GM23338 (cell line): ENCODE data around the gene CPO. TPM values are rescaled to one million over a fixed set of nuclear protein-coding genes. Genes with fewer than 3 reads are reported as not detected.

Experiments
- ATAC-seq: fragments of 200-7000 bp; cut with Tn5 transposase; 3 replicates; pipeline ENCODE4 v1.9.1; 2020
- DNase-seq: peaks from one replicate; pipeline ENCODE4 v3.0.0-alpha.2; 2015; ENCODE audit warnings: low spot score
- H2AFZ ChIP-seq: fragments of 200-600 bp; sonication (generic); 2 replicates; pipeline ENCODE4 v1.8.0; 2016; ENCODE audit warnings: antibody characterized with exemption, mild to moderate bottlenecking, moderate library complexity
- H3F3A ChIP-seq: fragments of 200-600 bp; sonication (generic); replicated peaks from 2 replicates; pipeline ENCODE4 v1.8.0; 2017; ENCODE audit warnings: antibody characterized with exemption, mixed run types, low read depth
- H3K27ac ChIP-seq: fragments of 200-600 bp; sonication (generic); 2 replicates; pipeline ENCODE4 v1.6.1; 2016; ENCODE audit warnings: low read depth
- H3K27me3 ChIP-seq: fragments of 200-600 bp; sonication (generic); 2 replicates; pipeline ENCODE4 v1.8.0; 2016; ENCODE audit warnings: mild to moderate bottlenecking, mixed run types, moderate library complexity; ENCODE audit not compliant: insufficient read depth
- H3K36me3 ChIP-seq: fragments of 200-600 bp; sonication (generic); 2 replicates; pipeline ENCODE4 v1.8.0; 2016; ENCODE audit warnings: mild to moderate bottlenecking; ENCODE audit not compliant: insufficient read depth
- H3K4me1 ChIP-seq: fragments of 200-600 bp; sonication (generic); 2 replicates; pipeline ENCODE4 v1.8.0; 2016; ENCODE audit warnings: mild to moderate bottlenecking, moderate library complexity; ENCODE audit not compliant: insufficient read depth
- H3K4me2 ChIP-seq: fragments of 200-600 bp; sonication (generic); 2 replicates; pipeline ENCODE4 v1.7.1; 2017; ENCODE audit warnings: mixed run types
- H3K4me3 ChIP-seq: fragments of 200-600 bp; sonication (generic); 2 replicates; pipeline ENCODE4 v1.6.1; 2016; ENCODE audit warnings: mixed run types
- H3K79me2 ChIP-seq: fragments of 200-600 bp; sonication (generic); replicated peaks from 2 replicates; pipeline ENCODE4 v1.8.0; 2017; ENCODE audit warnings: mild to moderate bottlenecking; ENCODE audit not compliant: insufficient read depth
- H3K9me2 ChIP-seq: fragments of 200-600 bp; sonication (generic); 2 replicates; pipeline ENCODE4 v1.8.0; 2017; ENCODE audit not compliant: insufficient read depth
- H4K20me1 ChIP-seq: fragments of 200-600 bp; sonication (generic); replicated peaks from 2 replicates; pipeline ENCODE4 v1.8.0; 2017; ENCODE audit warnings: mild to moderate bottlenecking; ENCODE audit not compliant: insufficient read depth
- H3K27ac Mint-ChIP-seq: 2 replicates; pipeline ENCODE4 v1.8.0; 2020; ENCODE audit warnings: inconsistent platforms, mild to moderate bottlenecking, moderate library complexity, mixed read lengths
- H3K27me3 Mint-ChIP-seq: 3 replicates; pipeline ENCODE4 v1.8.0; 2022; ENCODE audit warnings: low read depth, mild to moderate bottlenecking, moderate library complexity, mixed read lengths, inconsistent platforms; ENCODE audit not compliant: insufficient read depth, poor library complexity
- H3K36me3 Mint-ChIP-seq: 3 replicates; pipeline ENCODE4 v1.8.0; 2021; ENCODE audit warnings: low read depth, mild to moderate bottlenecking, inconsistent platforms, moderate library complexity, mixed read lengths
- H3K4me1 Mint-ChIP-seq: 3 replicates; pipeline ENCODE4 v1.8.0; 2020; ENCODE audit warnings: mild to moderate bottlenecking, inconsistent platforms, mixed read lengths
- H3K4me3 Mint-ChIP-seq: 3 replicates; pipeline ENCODE4 v1.8.0; 2021; ENCODE audit warnings: moderate library complexity, mild to moderate bottlenecking, inconsistent platforms, mixed read lengths
- H3K9me3 Mint-ChIP-seq: 3 replicates; pipeline ENCODE4 v1.8.0; 2020; ENCODE audit warnings: moderate library complexity, mild to moderate bottlenecking, inconsistent platforms, mixed read lengths
- CREB1 ChIP-seq: fragments of 250-450 bp; sonication (Bioruptor Pico); IDR thresholded peaks from 2 replicates; pipeline ENCODE4 v1.5.0; 2020; ENCODE audit warnings: low read depth, mild to moderate bottlenecking, moderate library complexity
- EZH2 ChIP-seq: fragments of 200-600 bp; sonication (generic); IDR thresholded peaks from one replicate; pipeline ENCODE4 v1.8.0; 2017; ENCODE audit warnings: antibody characterized with exemption, mild to moderate bottlenecking, low read depth; ENCODE audit not compliant: unreplicated experiment
- NANOG ChIP-seq: IDR thresholded peaks from 2 replicates; pipeline ENCODE4 v1.6.1; 2016; ENCODE audit warnings: antibody characterized with exemption, borderline replicate concordance
- POLR2AphosphoS5 ChIP-seq: IDR thresholded peaks from 2 replicates; pipeline ENCODE4 v1.6.1; 2016; ENCODE audit warnings: antibody characterized with exemption, low read depth
- STAT1 ChIP-seq: IDR thresholded peaks from one replicate; pipeline ENCODE4 v1.6.1; 2016; ENCODE audit warnings: antibody characterized with exemption; ENCODE audit not compliant: unreplicated experiment
- ZNF331 ChIP-seq: fragments of 250-450 bp; sonication (Bioruptor Pico); IDR thresholded peaks from 2 replicates; pipeline ENCODE4 v1.5.0; 2020; ENCODE audit warnings: low read depth, mild to moderate bottlenecking, moderate library complexity
- polyA plus RNA-seq: library from polyadenylated mRNA; unstranded; fragments of >200 nt; fragmentation: Nextera tagmentation; extraction: Ambion mirVana; gene quantifications from 2 replicates; pipeline ENCODE4 v1.2.1, GENCODE V29; 2016
- total RNA-seq: library from RNA; depleted of rRNA; stranded (reverse); fragments of >200 nt; shearing (Covaris generic); gene quantifications from 2 replicates; pipeline ENCODE4 v1.2.3, GENCODE V29; 2014
- TF ChIP-seq, protein P1 (sequence below): fragments of 250-450 bp; sonication (Bioruptor Pico); IDR thresholded peaks from 2 replicates; pipeline ENCODE4 v1.5.0; 2020; ENCODE audit warnings: mild to moderate bottlenecking, moderate library complexity

CPO gene
- total and polyA plus RNA-seq, 2 experiments from 2014 or later = 0.91 to 0.94 TPM

DNA sequence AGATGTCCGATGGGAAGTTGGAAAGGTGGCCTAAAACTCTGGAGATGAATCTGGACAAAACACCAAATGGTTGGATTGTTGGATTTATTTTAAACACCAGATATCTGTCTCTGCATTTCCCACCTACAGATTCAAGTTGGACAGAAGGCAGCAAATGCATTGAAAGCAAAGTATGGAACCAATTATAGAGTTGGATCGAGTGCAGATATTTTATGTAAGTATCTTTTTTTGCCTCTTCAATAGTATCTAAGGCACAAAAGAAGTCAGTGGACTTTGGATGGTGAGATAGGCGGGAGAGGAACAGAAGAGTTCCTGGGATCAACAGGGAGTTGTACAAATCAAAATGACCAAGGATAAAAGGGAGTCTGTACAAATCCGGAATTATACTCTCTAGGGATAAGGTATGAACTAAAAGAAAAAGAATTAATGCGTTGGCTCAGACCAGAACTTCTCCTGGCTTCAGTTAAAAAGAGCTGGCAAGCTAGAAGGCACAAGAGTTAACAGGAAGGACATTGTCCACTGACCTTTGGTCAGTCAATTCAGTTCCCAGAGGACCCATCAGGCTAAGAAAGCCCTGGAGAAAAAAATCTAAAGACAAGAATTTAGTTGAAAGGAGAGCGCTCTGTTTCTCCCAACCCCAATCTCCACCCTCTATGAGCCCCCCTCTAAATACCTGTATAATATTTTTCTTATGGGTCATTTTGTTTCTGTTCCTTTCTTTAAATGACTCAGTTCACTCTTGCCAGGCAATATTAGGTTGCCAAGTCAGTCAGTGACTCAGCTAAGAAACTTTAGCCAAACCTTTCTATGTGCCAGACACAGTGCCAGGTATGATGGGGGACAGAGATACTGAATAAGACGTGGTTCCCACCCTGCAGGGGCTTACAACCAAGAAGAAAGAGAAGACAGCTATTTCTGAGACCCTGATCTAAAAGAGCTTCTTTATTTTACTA lies 29.1 kb downstream of the CPO start:
- Histone ChIP-seq H3K27ac (no peak overlapping the region), H3K79me2 (no peaks in the 10 kb centered on the region), H3K4me1 (peaks cover 18% of the 10 kb centered on the region), H3K36me3 (no peaks in the 10 kb centered on the region), H3K4me2 (no peak overlapping the region), H3K9me2 (peaks cover 9% of the 10 kb centered on the region; the same call in 1 of the 2 replicates), H2AFZ (no peak overlapping the region), H3F3A (no peaks in the 10 kb centered on the region), H3K27me3 (no peaks in the 10 kb centered on the region), H3K4me3 (no peak overlapping the region), H4K20me1 (no peaks in the 10 kb centered on the region)
- Mint-ChIP-seq H3K4me3 (no peak overlapping the region), H3K27ac (no peak overlapping the region), H3K27me3 (no peaks in the 10 kb centered on the region), H3K4me1 (peaks cover 17% of the 10 kb centered on the region), H3K9me3 (no peaks in the 10 kb centered on the region), H3K36me3 (no peaks in the 10 kb centered on the region)
- ATAC-seq (no peak), DNase-seq (no peak)
- TF ChIP-seq NANOG (no peak), POLR2AphosphoS5 (no peak), CREB1 (no peak), ZNF331 (no peak), STAT1 (no peak), EZH2 (no peak)
- TF ChIP-seq, protein P1, sequence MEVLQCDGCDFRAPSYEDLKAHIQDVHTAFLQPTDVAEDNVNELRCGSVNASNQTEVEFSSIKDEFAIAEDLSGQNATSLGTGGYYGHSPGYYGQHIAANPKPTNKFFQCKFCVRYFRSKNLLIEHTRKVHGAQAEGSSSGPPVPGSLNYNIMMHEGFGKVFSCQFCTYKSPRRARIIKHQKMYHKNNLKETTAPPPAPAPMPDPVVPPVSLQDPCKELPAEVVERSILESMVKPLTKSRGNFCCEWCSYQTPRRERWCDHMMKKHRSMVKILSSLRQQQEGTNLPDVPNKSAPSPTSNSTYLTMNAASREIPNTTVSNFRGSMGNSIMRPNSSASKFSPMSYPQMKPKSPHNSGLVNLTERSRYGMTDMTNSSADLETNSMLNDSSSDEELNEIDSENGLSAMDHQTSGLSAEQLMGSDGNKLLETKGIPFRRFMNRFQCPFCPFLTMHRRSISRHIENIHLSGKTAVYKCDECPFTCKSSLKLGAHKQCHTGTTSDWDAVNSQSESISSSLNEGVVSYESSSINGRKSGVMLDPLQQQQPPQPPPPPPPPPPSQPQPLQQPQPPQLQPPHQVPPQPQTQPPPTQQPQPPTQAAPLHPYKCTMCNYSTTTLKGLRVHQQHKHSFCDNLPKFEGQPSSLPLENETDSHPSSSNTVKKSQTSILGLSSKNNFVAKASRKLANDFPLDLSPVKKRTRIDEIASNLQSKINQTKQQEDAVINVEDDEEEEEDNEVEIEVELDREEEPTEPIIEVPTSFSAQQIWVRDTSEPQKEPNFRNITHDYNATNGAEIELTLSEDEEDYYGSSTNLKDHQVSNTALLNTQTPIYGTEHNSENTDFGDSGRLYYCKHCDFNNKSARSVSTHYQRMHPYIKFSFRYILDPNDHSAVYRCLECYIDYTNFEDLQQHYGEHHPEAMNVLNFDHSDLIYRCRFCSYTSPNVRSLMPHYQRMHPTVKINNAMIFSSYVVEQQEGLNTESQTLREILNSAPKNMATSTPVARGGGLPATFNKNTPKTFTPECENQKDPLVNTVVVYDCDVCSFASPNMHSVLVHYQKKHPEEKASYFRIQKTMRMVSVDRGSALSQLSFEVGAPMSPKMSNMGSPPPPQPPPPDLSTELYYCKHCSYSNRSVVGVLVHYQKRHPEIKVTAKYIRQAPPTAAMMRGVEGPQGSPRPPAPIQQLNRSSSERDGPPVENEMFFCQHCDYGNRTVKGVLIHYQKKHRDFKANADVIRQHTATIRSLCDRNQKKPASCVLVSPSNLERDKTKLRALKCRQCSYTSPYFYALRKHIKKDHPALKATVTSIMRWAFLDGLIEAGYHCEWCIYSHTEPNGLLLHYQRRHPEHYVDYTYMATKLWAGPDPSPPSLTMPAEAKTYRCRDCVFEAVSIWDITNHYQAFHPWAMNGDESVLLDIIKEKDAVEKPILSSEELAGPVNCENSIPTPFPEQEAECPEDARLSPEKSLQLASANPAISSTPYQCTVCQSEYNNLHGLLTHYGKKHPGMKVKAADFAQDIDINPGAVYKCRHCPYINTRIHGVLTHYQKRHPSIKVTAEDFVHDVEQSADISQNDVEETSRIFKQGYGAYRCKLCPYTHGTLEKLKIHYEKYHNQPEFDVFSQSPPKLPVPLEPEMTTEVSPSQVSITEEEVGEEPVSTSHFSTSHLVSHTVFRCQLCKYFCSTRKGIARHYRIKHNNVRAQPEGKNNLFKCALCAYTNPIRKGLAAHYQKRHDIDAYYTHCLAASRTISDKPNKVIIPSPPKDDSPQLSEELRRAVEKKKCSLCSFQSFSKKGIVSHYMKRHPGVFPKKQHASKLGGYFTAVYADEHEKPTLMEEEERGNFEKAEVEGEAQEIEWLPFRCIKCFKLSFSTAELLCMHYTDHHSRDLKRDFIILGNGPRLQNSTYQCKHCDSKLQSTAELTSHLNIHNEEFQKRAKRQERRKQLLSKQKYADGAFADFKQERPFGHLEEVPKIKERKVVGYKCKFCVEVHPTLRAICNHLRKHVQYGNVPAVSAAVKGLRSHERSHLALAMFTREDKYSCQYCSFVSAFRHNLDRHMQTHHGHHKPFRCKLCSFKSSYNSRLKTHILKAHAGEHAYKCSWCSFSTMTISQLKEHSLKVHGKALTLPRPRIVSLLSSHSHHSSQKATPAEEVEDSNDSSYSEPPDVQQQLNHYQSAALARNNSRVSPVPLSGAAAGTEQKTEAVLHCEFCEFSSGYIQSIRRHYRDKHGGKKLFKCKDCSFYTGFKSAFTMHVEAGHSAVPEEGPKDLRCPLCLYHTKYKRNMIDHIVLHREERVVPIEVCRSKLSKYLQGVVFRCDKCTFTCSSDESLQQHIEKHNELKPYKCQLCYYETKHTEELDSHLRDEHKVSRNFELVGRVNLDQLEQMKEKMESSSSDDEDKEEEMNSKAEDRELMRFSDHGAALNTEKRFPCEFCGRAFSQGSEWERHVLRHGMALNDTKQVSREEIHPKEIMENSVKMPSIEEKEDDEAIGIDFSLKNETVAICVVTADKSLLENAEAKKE = no peak
